H1 (cell line): ENCODE data around the gene B3GALT6. TPM values are rescaled to one million over a fixed set of nuclear protein-coding genes. Genes with fewer than 3 reads are reported as not detected.

ENCODE experiments used
- CTCF ChIA-PET: fragments of 300-600 bp; sonication (Branson Sonifier 250); formaldehyde crosslinking; loops from one replicate; lab custom pipeline; 2021; ENCODE audit not compliant: partially characterized antibody; lab: Charles Lee
- POLR2A ChIA-PET: fragments of 300-600 bp; sonication (Branson Sonifier 250); formaldehyde crosslinking; loops from one replicate; lab custom pipeline; 2021; ENCODE audit warnings: inconsistent platforms; ENCODE audit not compliant: partially characterized antibody; lab: Charles Lee
- DNase-seq, 2 experiments: peaks; one replicate each; pipeline versions ENCODE4 v3.0.0 to v3.0.0-alpha.2; 2010 to 2022; ENCODE audit warnings: low spot score in 2 of 2, low read depth in 1 of 2, mixed read lengths in 1 of 2
- FAIRE-seq: peaks from 2 replicates; lab custom pipeline; 2011; peaks lifted over from hg19 to GRCh38; lab: Jason Lieb, UNC
- H2AFZ ChIP-seq: 2 replicates; pipeline ENCODE4 v1.8.1; 2012; ENCODE audit warnings: low read length, inconsistent platforms
- H2AK5ac ChIP-seq: 2 replicates; pipeline ENCODE4 v1.6.1; 2013; ENCODE audit warnings: low read depth, low read length
- H2BK120ac ChIP-seq: replicated peaks from 2 replicates; pipeline ENCODE3; 2013; ENCODE audit warnings: low read depth, low read length, inconsistent platforms
- H2BK12ac ChIP-seq: 2 replicates; pipeline ENCODE4 v1.6.1; 2013; ENCODE audit warnings: low read depth, low read length
- H2BK15ac ChIP-seq: 2 replicates; pipeline ENCODE4 v1.6.1; 2013; ENCODE audit warnings: low read length
- H2BK20ac ChIP-seq: 2 replicates; pipeline ENCODE4 v1.6.1; 2013; ENCODE audit warnings: low read length
- H2BK5ac ChIP-seq: 2 replicates; pipeline ENCODE4 v1.6.1; 2013; ENCODE audit warnings: low read depth, low read length
- H3K14ac ChIP-seq: 2 replicates; pipeline ENCODE4 v1.6.1; 2013; ENCODE audit warnings: inconsistent platforms; ENCODE audit not compliant: insufficient read length
- H3K18ac ChIP-seq: 2 replicates; pipeline ENCODE4 v1.6.1; 2013; ENCODE audit warnings: low read length; ENCODE audit errors: extremely low read depth
- H3K23ac ChIP-seq: 2 replicates; pipeline ENCODE4 v1.6.1; 2013; ENCODE audit warnings: inconsistent platforms; ENCODE audit not compliant: insufficient read length
- H3K23me2 ChIP-seq: 2 replicates; pipeline ENCODE4 v1.6.1; 2013; ENCODE audit warnings: low read depth, low read length
- H3K27ac ChIP-seq: 2 replicates; pipeline ENCODE4 v1.6.1; 2011; ENCODE audit warnings: low read depth, low read length, inconsistent platforms
- H3K27me3 ChIP-seq, 4 experiments: replicated peaks in 1 of 4; 1 replicate in 1 of 4; 2 replicates in 3 of 4; pipeline versions ENCODE4 v1.6.1 to v1.8.1; 2011 to 2013; ENCODE audit warnings: low read length in 3 of 4, mild to moderate bottlenecking in 3 of 4, inconsistent platforms in 2 of 4, mixed read lengths in 2 of 4, moderate library complexity in 1 of 4; ENCODE audit not compliant: control insufficient read depth in 3 of 4, insufficient read depth in 3 of 4; ENCODE audit errors: extremely low read depth in 1 of 4
- H3K36me3 ChIP-seq, 4 experiments: 2 replicates each; pipeline versions ENCODE4 v1.6.1 to v1.8.1; 2011 to 2013; ENCODE audit warnings: mild to moderate bottlenecking in 4 of 4, low read length in 3 of 4, moderate library complexity in 2 of 4, control low read depth in 1 of 4, inconsistent platforms in 1 of 4; ENCODE audit not compliant: insufficient read depth in 4 of 4, control insufficient read depth in 2 of 4
- H3K4ac ChIP-seq: replicated peaks from 2 replicates; pipeline ENCODE3; 2013; ENCODE audit warnings: low read length, low read depth, mixed read lengths, inconsistent platforms; ENCODE audit not compliant: insufficient read length
- H3K4me1 ChIP-seq, 4 experiments: replicated peaks in 1 of 4; 1 replicate in 1 of 4; 2 replicates in 3 of 4; pipeline versions ENCODE4 v1.6.1 to v1.8.1; 2011 to 2013; ENCODE audit warnings: low read length in 3 of 4, inconsistent platforms in 2 of 4, mixed read lengths in 1 of 4; ENCODE audit not compliant: insufficient read depth in 4 of 4, control insufficient read depth in 3 of 4
- H3K4me2 ChIP-seq, 2 experiments: 2 replicates each; pipeline versions ENCODE4 v1.6.1 to v1.8.1; 2011 to 2013; ENCODE audit warnings: low read depth in 2 of 2, low read length in 2 of 2, control low read depth in 1 of 2, inconsistent platforms in 1 of 2, mild to moderate bottlenecking in 1 of 2; ENCODE audit not compliant: insufficient read depth in 1 of 2
- H3K4me3 ChIP-seq, 4 experiments: fragments of 200-600, 300-600 bp in 1 of 4; sonication (generic), shearing (Covaris generic), sonication (Bioruptor Twin) in 1 of 4; 2 replicates each; pipeline versions ENCODE4 v1.5.1 to v1.8.1; 2011 to 2016; ENCODE audit warnings: low read length in 4 of 4, low read depth in 3 of 4, control low read depth in 2 of 4, inconsistent platforms in 2 of 4, mild to moderate bottlenecking in 2 of 4, mixed read lengths in 1 of 4, moderate library complexity in 1 of 4; ENCODE audit not compliant: insufficient read depth in 2 of 4; ENCODE audit errors: extremely low read depth in 1 of 4
- H3K56ac ChIP-seq: replicated peaks from 2 replicates; pipeline ENCODE3; 2013; ENCODE audit warnings: low read depth, mild to moderate bottlenecking, mixed read lengths, low read length, inconsistent platforms; ENCODE audit not compliant: insufficient read length
- H3K79me1 ChIP-seq: 2 replicates; pipeline ENCODE4 v1.6.1; 2013; ENCODE audit warnings: low read depth, low read length, control low read depth
- H3K79me2 ChIP-seq, 2 experiments: 2 replicates each; pipeline versions ENCODE4 v1.6.1 to v1.8.1; 2012 to 2013; ENCODE audit warnings: low read length in 2 of 2, mild to moderate bottlenecking in 2 of 2, inconsistent platforms in 1 of 2; ENCODE audit not compliant: insufficient read depth in 2 of 2, control insufficient read depth in 1 of 2
- H3K9ac ChIP-seq, 4 experiments: replicated peaks in 1 of 4; 1 replicate in 1 of 4; 2 replicates in 3 of 4; pipeline versions ENCODE4 v1.6.1 to v1.8.1; 2011 to 2013; ENCODE audit warnings: low read depth in 3 of 4, low read length in 3 of 4, control low read depth in 2 of 4, mild to moderate bottlenecking in 2 of 4, moderate library complexity in 2 of 4, inconsistent platforms in 1 of 4; ENCODE audit errors: extremely low read depth in 1 of 4
- H3K9me3 ChIP-seq, 2 experiments: 2 replicates each; pipeline versions ENCODE4 v1.6.1 to v1.8.1; 2012 to 2013; ENCODE audit warnings: mild to moderate bottlenecking in 2 of 2, moderate library complexity in 2 of 2, control low read depth in 1 of 2, inconsistent platforms in 1 of 2, low read depth in 1 of 2, low read length in 1 of 2, mixed read lengths in 1 of 2; ENCODE audit not compliant: insufficient read depth in 2 of 2
- H4K20me1 ChIP-seq, 2 experiments: replicated peaks in 1 of 2; 2 replicates each; pipeline versions ENCODE3 to v1.8.1; 2011 to 2013; ENCODE audit warnings: inconsistent platforms in 2 of 2, low read length in 2 of 2, mild to moderate bottlenecking in 1 of 2; ENCODE audit not compliant: insufficient read depth in 2 of 2, control insufficient read depth in 1 of 2
- H4K5ac ChIP-seq: 2 replicates; pipeline ENCODE4 v1.6.1; 2013; ENCODE audit warnings: low read length, low read depth, mixed read lengths, inconsistent platforms; ENCODE audit not compliant: insufficient read length
- H4K8ac ChIP-seq: 2 replicates; pipeline ENCODE4 v1.8.0; 2013; ENCODE audit warnings: mild to moderate bottlenecking, moderate library complexity, low read length, inconsistent platforms; ENCODE audit not compliant: insufficient read depth; ENCODE audit errors: extremely low read depth
- H4K91ac ChIP-seq: replicated peaks from 2 replicates; pipeline ENCODE3; 2013; ENCODE audit warnings: low read length, mixed read lengths, inconsistent platforms; ENCODE audit not compliant: insufficient read length
- EP300 ChIP-seq, 2 experiments: IDR thresholded peaks; 1 replicate in 1 of 2; 2 replicates in 1 of 2; pipeline ENCODE4 v1.6.1; 2011 to 2012; ENCODE audit warnings: low read depth in 2 of 2, low read length in 2 of 2, mild to moderate bottlenecking in 2 of 2, borderline replicate concordance in 1 of 2, inconsistent platforms in 1 of 2, moderate library complexity in 1 of 2
- POLR2A ChIP-seq, 2 experiments: IDR thresholded peaks; 1 replicate in 1 of 2; 2 replicates in 1 of 2; pipeline ENCODE4 v1.6.1; 2011; ENCODE audit warnings: low read depth in 2 of 2, low read length in 2 of 2, mild to moderate bottlenecking in 2 of 2; ENCODE audit errors: control extremely low read depth in 1 of 2
- WGBS, 2 experiments: shearing (Covaris generic) in 1 of 2; methylation state at CpG; one replicate each; pipeline versions ENCODE4 v1.1.6 to v1.1.7; 2013 to 2015; ENCODE audit warnings: low lambda C conversion rate in 2 of 2, mixed read lengths in 2 of 2, inconsistent platforms in 1 of 2, low coverage in 1 of 2, missing lambda C conversion rate in 1 of 2; ENCODE audit not compliant: insufficient replicate concordance in 2 of 2, insufficient coverage in 1 of 2, insufficient read length in 1 of 2; ENCODE audit errors: extremely low coverage in 1 of 2, missing lambda C conversion rate in 1 of 2; 5-methylcytosine and 5-hydroxymethylcytosine counted together
- polyA plus RNA-seq, 7 experiments: library from polyadenylated mRNA; depleted of rRNA in 3 of 7; stranded (reverse) in 5 of 7; unstranded in 2 of 7; fragments of >200 nt in 5 of 7; fragments of 200-250 nt in 2 of 7; gene quantifications; 1 replicate in 5 of 7; 2 replicates in 1 of 7; 4 replicates in 1 of 7; pipeline versions ENCODE4 v1.2.1 to v1.2.3, GENCODE V29; 2011 to 2013; ENCODE audit warnings: missing spikeins in 2 of 7, mixed read lengths in 2 of 7
- total RNA-seq: library from RNA; stranded (reverse); fragmentation: NEBNext Ultra II Directional; extraction: Animal tissue kit (Norgen Biotek cat#: 25700); gene quantifications from 2 replicates; pipeline ENCODE4 v1.2.1, GENCODE V29; 2021

The B3GALT6 gene
- total and polyA plus RNA-seq, 2 of the 8 experiments (the other 6 are each of a cell fraction or from before 2014, with no cell fraction given) = 18.4 to 20.4 TPM

DNA sequence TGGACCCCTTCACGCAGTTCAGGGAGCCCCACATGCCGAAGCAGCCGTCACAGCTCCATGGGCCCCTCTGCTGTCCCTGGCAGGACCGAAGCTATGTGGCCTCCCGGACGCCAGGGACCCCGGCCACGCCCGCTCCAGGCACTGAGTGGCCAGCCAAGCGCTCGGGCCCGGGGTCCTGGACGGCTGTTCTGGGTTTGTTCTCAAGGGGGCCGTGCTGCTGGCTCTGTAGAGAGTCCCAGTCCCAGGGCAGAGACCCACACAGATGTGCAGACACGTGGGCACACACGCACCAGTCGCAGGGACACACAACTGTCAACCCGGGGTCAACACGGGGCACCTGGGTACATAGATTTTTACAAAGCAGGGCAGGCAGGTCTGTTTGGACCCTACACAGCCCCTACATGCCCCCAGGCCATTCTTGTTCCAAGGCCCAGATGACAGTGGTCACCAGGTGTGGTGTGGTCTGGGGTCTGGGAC, 6.7 kb downstream of the B3GALT6 start:
- Histone ChIP-seq H3K4me3 (no peak overlapping the region), H3K27ac (no peak overlapping the region), H2BK15ac (no peak overlapping the region), H3K79me2 (peaks cover 0 to 1% of the 10 kb centered on the region in 2 experiments; a peak in 1 of 4 replicates), H3K9ac (no peak overlapping the region), H3K4ac (no peak overlapping the region), H3K23ac (no peak overlapping the region), H2BK120ac (no peak overlapping the region), H3K18ac (no peak overlapping the region), H4K8ac (no peak overlapping the region), H2BK12ac (no peak overlapping the region), H3K14ac (no peak overlapping the region), H3K27me3 (no peaks in the 10 kb centered on the region; a peak in 2 of 7 replicates)
- WGBS, 2 experiments = 92% methylated on average over 19 of the region's 19 CpGs; no CpG with 5 or more reads in 1 of the 2 experiments
- TF ChIP-seq EP300 (IDR thresholded peaks at IDR 0.05; ENCODE audit: borderline replicate concordance in 1 of 2, low read depth in 2 of 2, low read length in 2 of 2) (no peak), POLR2A (IDR thresholded peaks at IDR 0.05; ENCODE audit: control extremely low read depth in 1 of 2, low read depth in 2 of 2, low read length in 2 of 2) (0 out of 3 replicates have a peak, but pooled peaks of 1 of the 2 experiments have one; percentile 23)
- TF ChIP-seq, all 59 proteins: peak for 1
- peaks cover 2 to 14% of the 10 kb centered on the region in 2 experiments for H4K20me1 ChIP-seq
- H2BK5ac ChIP-seq = no peak overlapping the region
- no peak overlapping the region for H2BK20ac ChIP-seq
- FAIRE-seq (no peak), DNase-seq (no peak)
- H3K9me3 ChIP-seq = no peaks in the 10 kb centered on the region
- no peak overlapping the region for H3K4me2 ChIP-seq
- CTCF ChIA-PET = interaction anchor here (0.8 to 1.4 kb wide), 7 partner anchors 8 to 116 kb away, joined by 3 to 5 read pairs (median 4); no protein-coding TSS in a partner anchor
- H2AK5ac ChIP-seq = no peak overlapping the region
- no peaks in the 10 kb centered on the region for H3K23me2 ChIP-seq
- H4K5ac ChIP-seq = no peak overlapping the region
- H3K36me3 ChIP-seq = no peaks in the 10 kb centered on the region
- H3K4me1 ChIP-seq = peaks cover 0 to 6% (median 2%) of the 10 kb centered on the region in 4 experiments; a peak in 2 of 7 replicates
- POLR2A ChIA-PET = interaction anchor here (0.6 to 1.6 kb wide), 5 partner anchors 8 to 116 kb away, joined by 3 to 8 read pairs (median 4); partner anchors contain the start of gene C1QTNF12
- H3K56ac ChIP-seq = no peak overlapping the region
- H2AFZ ChIP-seq = no peak overlapping the region
- H3K79me1 ChIP-seq = peaks cover 9% of the 10 kb centered on the region; the same call in 1 of the 2 replicates
- H4K91ac ChIP-seq = no peak overlapping the region
